Upper lobe of left lung (tissue), 4 donors: ENCODE results near the gene KBTBD7.

Experiments used
- EP300 ChIP-seq, 4 donors: sonication (generic); formaldehyde crosslinking; IDR thresholded peaks; one replicate each; pipeline ENCODE4 v1.5.1; 2017; ENCODE audit warnings: antibody characterized with exemption in 4 of 4, control low read depth in 2 of 4
- POLR2AphosphoS5 ChIP-seq, 2 donors: sonication (generic); formaldehyde crosslinking; IDR thresholded peaks; one replicate each; pipeline ENCODE4 v1.5.1; 2017; ENCODE audit warnings: antibody characterized with exemption in 2 of 2
- TF ChIP-seq, protein P1 (sequence below), 6 experiments: fragments of 450-650 bp in 4 of 6; fragments of 200-600 bp in 2 of 6; sonication (generic) in 2 of 6; IDR thresholded peaks; one replicate each; pipeline ENCODE4 v1.5.1; 2016 to 2019; ENCODE audit warnings: antibody characterized with exemption in 6 of 6

DNA sequence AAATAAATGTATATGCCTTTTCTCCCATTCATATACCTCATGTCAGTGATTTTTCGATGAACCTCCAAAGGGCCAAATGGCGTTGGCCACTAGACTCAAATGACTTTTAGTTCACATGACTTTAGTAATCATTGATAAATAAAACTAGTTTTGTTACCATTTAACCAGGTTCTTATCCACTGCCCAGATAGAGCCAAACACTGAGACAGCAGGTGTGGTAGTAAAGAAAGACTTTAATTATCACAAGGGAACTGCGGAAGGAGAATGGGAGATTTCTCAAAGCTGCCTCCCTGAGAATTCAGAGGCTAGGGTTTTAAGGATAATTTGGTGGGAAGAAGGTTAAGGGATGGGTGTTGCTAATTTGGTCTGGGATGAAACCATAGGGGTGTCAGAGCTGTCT lies 42.4 kb downstream of the KBTBD7 start:
- TF ChIP-seq, protein P1, sequence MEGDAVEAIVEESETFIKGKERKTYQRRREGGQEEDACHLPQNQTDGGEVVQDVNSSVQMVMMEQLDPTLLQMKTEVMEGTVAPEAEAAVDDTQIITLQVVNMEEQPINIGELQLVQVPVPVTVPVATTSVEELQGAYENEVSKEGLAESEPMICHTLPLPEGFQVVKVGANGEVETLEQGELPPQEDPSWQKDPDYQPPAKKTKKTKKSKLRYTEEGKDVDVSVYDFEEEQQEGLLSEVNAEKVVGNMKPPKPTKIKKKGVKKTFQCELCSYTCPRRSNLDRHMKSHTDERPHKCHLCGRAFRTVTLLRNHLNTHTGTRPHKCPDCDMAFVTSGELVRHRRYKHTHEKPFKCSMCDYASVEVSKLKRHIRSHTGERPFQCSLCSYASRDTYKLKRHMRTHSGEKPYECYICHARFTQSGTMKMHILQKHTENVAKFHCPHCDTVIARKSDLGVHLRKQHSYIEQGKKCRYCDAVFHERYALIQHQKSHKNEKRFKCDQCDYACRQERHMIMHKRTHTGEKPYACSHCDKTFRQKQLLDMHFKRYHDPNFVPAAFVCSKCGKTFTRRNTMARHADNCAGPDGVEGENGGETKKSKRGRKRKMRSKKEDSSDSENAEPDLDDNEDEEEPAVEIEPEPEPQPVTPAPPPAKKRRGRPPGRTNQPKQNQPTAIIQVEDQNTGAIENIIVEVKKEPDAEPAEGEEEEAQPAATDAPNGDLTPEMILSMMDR (IDR thresholded peaks at IDR 0.05), result no peak
- TF ChIP-seq POLR2AphosphoS5 (IDR thresholded peaks at IDR 0.05) (no peak), EP300 (IDR thresholded peaks at IDR 0.05) (no peak)
